HFF-Myc (cell line): Measurements from ENCODE around the gene CDH3.

ENCODE experiments used
- DNase-seq: peaks from one replicate; pipeline ENCODE4 v3.0.0-alpha.2; 2011; ENCODE audit warnings: low read depth; ENCODE audit errors: extremely low read depth
- H3K4me3 ChIP-seq: replicated peaks from 2 replicates; pipeline ENCODE4 v1.5.1; 2011; ENCODE audit warnings: low read depth, mild to moderate bottlenecking, control low read depth, low read length
- TF ChIP-seq, protein P1 (sequence below): IDR thresholded peaks from 2 replicates; pipeline ENCODE4 v1.5.1; 2012; ENCODE audit warnings: mild to moderate bottlenecking, low read depth, low read length, control low read depth; ENCODE audit errors: missing control alignments

Gene CDH3

DNA sequence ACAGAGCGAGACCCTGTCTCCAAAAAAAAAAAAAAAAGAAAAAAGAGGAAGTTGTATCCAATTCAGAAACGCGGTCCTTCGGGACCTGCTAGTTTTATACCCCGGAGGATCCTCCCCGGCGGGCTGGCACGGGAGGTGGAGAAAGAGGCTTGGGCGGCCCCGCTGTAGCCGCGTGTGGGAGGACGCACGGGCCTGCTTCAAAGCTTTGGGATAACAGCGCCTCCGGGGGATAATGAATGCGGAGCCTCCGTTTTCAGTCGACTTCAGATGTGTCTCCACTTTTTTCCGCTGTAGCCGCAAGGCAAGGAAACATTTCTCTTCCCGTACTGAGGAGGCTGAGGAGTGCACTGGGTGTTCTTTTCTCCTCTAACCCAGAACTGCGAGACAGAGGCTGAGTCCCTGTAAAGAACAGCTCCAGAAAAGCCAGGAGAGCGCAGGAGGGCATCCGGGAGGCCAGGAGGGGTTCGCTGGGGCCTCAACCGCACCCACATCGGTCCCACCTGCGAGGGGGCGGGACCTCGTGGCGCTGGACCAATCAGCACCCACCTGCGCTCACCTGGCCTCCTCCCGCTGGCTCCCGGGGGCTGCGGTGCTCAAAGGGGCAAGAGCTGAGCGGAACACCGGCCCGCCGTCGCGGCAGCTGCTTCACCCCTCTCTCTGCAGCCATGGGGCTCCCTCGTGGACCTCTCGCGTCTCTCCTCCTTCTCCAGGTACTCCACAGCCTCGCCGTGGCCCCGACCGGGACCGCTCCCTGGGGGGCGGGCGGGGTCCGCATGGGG lies at the start of gene CDH3:
Gene CDH3, plus strand, starts transcription at position 596 of the 779 bp plus-strand sequence. Its CDS starts 70 bp downstream, at position 666.
- DNase-seq: no peak
- peak within 1 kb of the TSS; percentile 19; the same call in 1 of the 2 replicates for H3K4me3 ChIP-seq
- TF ChIP-seq, protein P1, sequence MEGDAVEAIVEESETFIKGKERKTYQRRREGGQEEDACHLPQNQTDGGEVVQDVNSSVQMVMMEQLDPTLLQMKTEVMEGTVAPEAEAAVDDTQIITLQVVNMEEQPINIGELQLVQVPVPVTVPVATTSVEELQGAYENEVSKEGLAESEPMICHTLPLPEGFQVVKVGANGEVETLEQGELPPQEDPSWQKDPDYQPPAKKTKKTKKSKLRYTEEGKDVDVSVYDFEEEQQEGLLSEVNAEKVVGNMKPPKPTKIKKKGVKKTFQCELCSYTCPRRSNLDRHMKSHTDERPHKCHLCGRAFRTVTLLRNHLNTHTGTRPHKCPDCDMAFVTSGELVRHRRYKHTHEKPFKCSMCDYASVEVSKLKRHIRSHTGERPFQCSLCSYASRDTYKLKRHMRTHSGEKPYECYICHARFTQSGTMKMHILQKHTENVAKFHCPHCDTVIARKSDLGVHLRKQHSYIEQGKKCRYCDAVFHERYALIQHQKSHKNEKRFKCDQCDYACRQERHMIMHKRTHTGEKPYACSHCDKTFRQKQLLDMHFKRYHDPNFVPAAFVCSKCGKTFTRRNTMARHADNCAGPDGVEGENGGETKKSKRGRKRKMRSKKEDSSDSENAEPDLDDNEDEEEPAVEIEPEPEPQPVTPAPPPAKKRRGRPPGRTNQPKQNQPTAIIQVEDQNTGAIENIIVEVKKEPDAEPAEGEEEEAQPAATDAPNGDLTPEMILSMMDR: no peak

DNA sequence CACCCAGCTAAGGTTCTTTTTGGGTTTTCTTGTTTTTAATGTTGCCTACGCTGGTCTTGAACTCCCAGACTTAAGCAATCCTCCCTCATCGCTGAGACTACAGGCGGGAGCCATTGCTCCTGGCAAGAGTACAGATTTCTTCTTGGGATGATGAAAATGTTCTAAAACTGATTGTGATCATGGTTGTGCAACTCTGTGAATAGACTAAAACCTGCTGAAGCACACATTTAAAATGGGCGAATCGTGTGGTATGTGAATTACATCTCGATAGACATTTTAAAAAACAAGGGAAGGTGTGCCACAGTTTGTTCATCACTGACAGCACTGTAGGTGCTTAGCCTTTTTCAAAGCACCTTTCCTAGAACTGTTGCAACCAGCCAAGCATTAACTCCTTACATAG lies 48.8 kb upstream of the CDH3 start:
- H3K4me3 ChIP-seq: no peak overlapping the region
- no peak for DNase-seq
- TF ChIP-seq, protein P1: no peak

DNA sequence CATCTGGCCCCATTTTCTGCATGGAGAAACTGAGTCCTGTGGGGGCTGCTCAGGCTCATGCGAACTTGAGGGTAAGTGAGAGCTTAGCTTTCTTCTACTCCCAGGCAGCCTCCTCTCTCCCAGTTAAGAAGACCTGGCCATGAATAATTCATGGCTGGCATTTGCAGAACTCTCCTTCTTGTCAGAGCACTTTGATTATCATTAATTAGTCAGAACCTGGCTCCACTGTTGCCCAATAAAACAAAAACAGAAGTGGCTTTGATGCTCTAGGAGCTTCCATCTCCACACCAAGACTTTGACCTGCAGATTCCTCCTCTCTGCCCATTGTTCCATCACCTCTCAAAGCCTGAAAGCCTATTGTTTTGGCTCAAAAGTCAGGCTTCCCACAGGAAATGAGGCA lies 45.5 kb upstream of the CDH3 start:
- TF ChIP-seq, protein P1: no peak

DNA sequence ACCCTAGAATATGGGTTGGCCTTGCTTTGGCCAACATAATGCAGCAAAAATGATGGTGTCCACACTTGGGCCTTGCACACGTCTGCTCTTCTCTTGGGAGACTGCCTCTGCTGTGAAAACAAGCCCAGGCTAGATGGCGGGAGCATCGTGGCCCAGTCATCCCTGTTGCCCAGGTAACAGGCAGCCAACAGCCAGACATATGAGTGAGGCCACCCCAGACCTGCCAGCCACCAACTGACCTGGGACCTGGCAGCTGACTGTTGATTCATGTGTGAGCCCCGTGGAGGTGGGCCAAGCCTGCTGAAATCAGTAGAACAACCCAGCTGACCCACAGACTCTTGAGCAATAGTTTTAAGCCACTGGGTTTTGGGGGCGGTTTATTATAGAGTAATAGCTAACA lies 39.4 kb upstream of the CDH3 start:
- H3K4me3 ChIP-seq: no peak overlapping the region
- DNase-seq: no peak
- TF ChIP-seq, protein P1: no peak

More for the DNA sequence above, 45.5 kb upstream of the CDH3 start:
- no peak overlapping the region for H3K4me3 ChIP-seq
- no peak for DNase-seq

DNA sequence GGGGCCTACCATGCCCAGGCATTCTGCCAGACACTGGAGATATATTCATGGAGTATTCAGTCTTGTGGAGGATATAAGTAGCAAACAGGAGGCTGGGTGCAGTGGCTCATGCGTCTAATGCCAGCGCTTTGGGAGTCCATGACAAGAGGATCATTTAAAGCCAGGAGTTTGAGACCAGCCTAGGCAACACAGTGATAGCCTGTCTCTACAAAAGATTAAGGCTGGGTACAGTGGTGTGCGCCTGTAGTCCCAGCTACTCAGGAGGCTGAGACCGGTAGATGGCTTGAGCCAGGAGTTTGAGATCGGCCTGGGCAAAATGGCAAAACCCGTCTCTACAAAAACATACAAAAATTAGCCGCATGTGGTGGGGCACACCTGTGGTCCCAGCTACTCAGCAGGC lies 37.7 kb upstream of the CDH3 start:
- H3K4me3 ChIP-seq: no peak overlapping the region
- no peak for DNase-seq
- TF ChIP-seq, protein P1: no peak

DNA sequence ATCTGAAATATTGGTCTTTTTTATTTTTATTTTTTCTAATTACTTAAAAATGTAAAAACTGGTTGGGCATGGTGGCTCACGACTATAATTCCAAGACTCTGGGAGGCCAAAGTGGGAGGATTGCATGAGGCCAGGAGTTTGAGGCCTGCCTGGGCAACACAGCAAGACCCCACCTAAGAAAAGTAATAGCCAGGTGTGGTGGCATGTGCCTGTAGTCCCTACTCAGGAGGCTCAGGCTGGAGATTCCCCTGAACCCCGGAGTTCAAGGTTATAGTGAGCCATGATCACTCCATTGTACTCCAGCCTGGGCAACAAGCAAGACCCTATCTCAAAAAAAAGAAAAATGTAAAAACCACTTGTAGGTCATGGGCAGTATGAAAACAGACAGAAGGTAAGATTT lies 36.8 kb upstream of the CDH3 start:
- TF ChIP-seq, protein P1: no peak
- DNase-seq: no peak

DNA sequence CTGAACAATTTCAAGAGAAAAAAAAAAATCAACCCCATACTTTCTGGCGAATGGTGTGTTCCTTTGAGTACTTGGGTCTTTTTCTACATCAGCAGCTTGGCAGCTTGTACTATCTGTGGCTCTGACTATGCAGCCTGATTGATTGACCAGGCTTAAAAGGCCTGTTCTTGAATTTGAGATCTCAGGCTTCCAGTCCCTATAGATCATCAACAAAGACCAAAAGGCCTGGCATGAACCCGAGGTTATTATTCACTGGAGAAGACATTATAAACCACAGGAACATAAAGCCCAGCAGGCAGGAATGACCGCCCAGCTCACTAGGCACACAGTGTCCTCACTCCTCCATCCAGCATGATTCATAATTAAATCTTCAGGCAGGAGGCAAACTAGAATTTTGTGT lies 32.1 kb upstream of the CDH3 start:
- DNase-seq: no peak
- TF ChIP-seq, protein P1: no peak
- H3K4me3 ChIP-seq: no peak overlapping the region

More for the DNA sequence above, 36.8 kb upstream of the CDH3 start:
- no peak overlapping the region for H3K4me3 ChIP-seq
